Upper lobe of left lung (tissue), 6 donors: Measurements from ENCODE around the gene CCR2. TPM values are rescaled to one million over a fixed set of nuclear protein-coding genes. Genes with fewer than 3 reads are reported as not detected.

Experiments
- ATAC-seq, 2 donors: fragments of 200-7000 bp; cut with Tn5 transposase; one replicate each; pipeline ENCODE4 v1.9.1; 2022; ENCODE audit warnings: mild to moderate bottlenecking in 2 of 2, moderate library complexity in 2 of 2; ENCODE audit not compliant: low FRiP score in 2 of 2
- DNase-seq, 2 donors: peaks; one replicate each; pipeline ENCODE4 v3.0.0-alpha.2; 2019 to 2020
- H3K27ac ChIP-seq, 4 donors: fragments of 200-600 bp; sonication (generic); one replicate each; pipeline ENCODE4 v1.5.1; 2016 to 2019
- H3K27me3 ChIP-seq, 4 donors: fragments of 200-600 bp; sonication (generic); one replicate each; pipeline ENCODE4 v1.5.1; 2017 to 2019
- H3K36me3 ChIP-seq, 4 donors: fragments of 200-600 bp; sonication (generic); one replicate each; pipeline ENCODE4 v1.5.1; 2016 to 2019
- H3K4me1 ChIP-seq, 4 donors: fragments of 200-600 bp; sonication (generic); one replicate each; pipeline ENCODE4 v1.5.1; 2018 to 2019
- H3K4me3 ChIP-seq, 4 donors: fragments of 200-600 bp; sonication (generic); one replicate each; pipeline ENCODE4 v1.5.1; 2017 to 2019; ENCODE audit warnings: mild to moderate bottlenecking in 2 of 4, moderate library complexity in 1 of 4
- H3K9me3 ChIP-seq, 4 donors: fragments of 200-600 bp; sonication (generic); one replicate each; pipeline ENCODE4 v1.5.1; 2018 to 2019
- EP300 ChIP-seq, 4 donors: sonication (generic); formaldehyde crosslinking; IDR thresholded peaks; one replicate each; pipeline ENCODE4 v1.5.1; 2017; ENCODE audit warnings: antibody characterized with exemption in 4 of 4, control low read depth in 2 of 4
- POLR2A ChIP-seq, 4 donors: fragments of 450-650 bp; IDR thresholded peaks; one replicate each; pipeline ENCODE4 v1.5.1; 2016 to 2017; ENCODE audit warnings: antibody characterized with exemption in 4 of 4, mild to moderate bottlenecking in 2 of 4
- POLR2AphosphoS5 ChIP-seq, 2 donors: sonication (generic); formaldehyde crosslinking; IDR thresholded peaks; one replicate each; pipeline ENCODE4 v1.5.1; 2017; ENCODE audit warnings: antibody characterized with exemption in 2 of 2
- WGBS, 2 donors: methylation state at CpG; one replicate each; pipeline ENCODE4 v1.1.5; 2017 to 2018; 5-methylcytosine and 5-hydroxymethylcytosine counted together
- total RNA-seq, 6 donors: library from RNA; depleted of rRNA in 4 of 6; stranded (reverse); fragments of >200 nt in 4 of 6; gene quantifications; one replicate each; pipeline versions ENCODE4 v1.1.0 to v1.2.1, GENCODE V29; 2016 to 2021
- TF ChIP-seq, protein P1 (sequence below), 6 experiments: fragments of 450-650 bp in 4 of 6; fragments of 200-600 bp in 2 of 6; sonication (generic) in 2 of 6; IDR thresholded peaks; one replicate each; pipeline ENCODE4 v1.5.1; 2016 to 2019; ENCODE audit warnings: antibody characterized with exemption in 6 of 6
- donor health status: DM: no; HTN: no; CAD: no; lungs with moderate emphysema.
- donor health status: DM: no; HTN: yes; CAD: no; lungs with severe emphysema.

Gene CCR2
- total RNA-seq, 6 donors from 2014 or later: 2.1 to 27.8 (median 6.6) TPM

DNA sequence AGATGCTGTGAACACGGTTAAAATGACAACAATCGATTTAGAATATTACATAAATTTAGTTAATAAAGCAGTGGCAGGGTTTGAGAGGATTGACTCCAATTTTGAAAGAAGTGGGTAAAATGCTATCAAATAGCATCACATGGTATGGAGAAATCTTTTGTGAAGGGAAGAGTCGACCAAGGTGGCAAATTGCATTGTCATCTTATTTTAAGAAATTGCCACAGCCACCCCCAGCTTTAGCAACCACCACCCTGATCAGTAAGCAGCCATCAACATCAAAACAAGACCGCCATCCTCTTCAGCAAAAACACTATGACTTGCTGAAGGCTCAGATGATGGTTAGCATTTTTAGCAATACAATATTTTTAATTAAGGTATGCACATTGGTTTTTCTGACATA, 11.1 kb downstream of the CCR2 start:
- TF ChIP-seq POLR2AphosphoS5 (IDR thresholded peaks at IDR 0.05) (no peak), EP300 (IDR thresholded peaks at IDR 0.05) (no peak), POLR2A (IDR thresholded peaks at IDR 0.05) (no peak)
- TF ChIP-seq, protein P1, sequence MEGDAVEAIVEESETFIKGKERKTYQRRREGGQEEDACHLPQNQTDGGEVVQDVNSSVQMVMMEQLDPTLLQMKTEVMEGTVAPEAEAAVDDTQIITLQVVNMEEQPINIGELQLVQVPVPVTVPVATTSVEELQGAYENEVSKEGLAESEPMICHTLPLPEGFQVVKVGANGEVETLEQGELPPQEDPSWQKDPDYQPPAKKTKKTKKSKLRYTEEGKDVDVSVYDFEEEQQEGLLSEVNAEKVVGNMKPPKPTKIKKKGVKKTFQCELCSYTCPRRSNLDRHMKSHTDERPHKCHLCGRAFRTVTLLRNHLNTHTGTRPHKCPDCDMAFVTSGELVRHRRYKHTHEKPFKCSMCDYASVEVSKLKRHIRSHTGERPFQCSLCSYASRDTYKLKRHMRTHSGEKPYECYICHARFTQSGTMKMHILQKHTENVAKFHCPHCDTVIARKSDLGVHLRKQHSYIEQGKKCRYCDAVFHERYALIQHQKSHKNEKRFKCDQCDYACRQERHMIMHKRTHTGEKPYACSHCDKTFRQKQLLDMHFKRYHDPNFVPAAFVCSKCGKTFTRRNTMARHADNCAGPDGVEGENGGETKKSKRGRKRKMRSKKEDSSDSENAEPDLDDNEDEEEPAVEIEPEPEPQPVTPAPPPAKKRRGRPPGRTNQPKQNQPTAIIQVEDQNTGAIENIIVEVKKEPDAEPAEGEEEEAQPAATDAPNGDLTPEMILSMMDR (IDR thresholded peaks at IDR 0.05): no peak
- DNase-seq: no peak
- Histone ChIP-seq H3K27me3 (no peaks in the 10 kb centered on the region), H3K4me1 (peaks cover 9 to 34% (median 18%) of the 10 kb centered on the region in 4 donors), H3K27ac (no peak overlapping the region), H3K9me3 (no peaks in the 10 kb centered on the region), H3K4me3 (no peak overlapping the region), H3K36me3 (no peaks in the 10 kb centered on the region)
- 79 to 89% methylated on average over 4 of the region's 4 CpGs for WGBS, 2 donors
- ATAC-seq: no peak

DNA sequence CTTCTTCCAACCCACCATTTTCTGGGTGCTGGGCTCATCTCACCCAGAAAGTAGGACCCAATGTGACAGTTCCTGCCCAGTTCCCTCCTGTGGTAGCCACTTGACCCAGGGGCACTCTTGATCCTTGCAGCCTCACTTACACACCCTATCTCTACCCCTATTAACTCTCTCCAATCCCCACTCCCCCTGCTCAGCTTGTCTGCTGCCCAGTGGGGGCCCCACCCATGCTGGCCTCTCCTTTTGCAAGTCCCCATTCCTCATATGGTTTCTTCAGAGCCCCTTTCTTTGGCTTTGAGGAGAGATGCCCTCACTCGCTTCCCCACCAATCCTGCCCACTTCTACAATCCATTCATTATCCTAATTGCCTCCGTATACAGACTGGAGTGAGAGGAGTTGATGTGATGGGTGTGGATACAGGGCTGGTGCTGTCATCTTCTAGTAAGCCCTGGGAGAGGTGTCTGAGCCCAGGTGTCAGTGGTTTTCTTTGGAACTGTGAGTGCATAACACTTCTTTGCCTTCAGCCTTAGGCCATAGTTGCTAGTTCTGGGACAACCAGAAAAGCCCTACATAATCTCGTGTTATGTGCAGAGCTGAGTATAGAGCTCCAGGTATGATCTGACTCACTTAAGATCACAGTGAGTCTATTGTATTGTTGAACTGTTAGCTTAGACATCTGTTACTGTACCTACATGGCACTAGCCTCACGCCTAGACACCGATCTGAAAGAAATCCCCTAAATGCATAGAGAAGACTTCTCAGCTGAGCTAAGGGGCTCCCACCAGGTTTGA, 12.0 kb downstream of the CCR2 start:
- Histone ChIP-seq H3K4me3 (no peak overlapping the region), H3K4me1 (peaks cover 13 to 37% (median 21%) of the 10 kb centered on the region in 4 donors), H3K27me3 (no peaks in the 10 kb centered on the region), H3K9me3 (no peaks in the 10 kb centered on the region), H3K36me3 (no peaks in the 10 kb centered on the region), H3K27ac (no peak overlapping the region)
- ATAC-seq: no peak
- TF ChIP-seq POLR2AphosphoS5 (IDR thresholded peaks at IDR 0.05) (no peak), EP300 (IDR thresholded peaks at IDR 0.05) (no peak), POLR2A (IDR thresholded peaks at IDR 0.05) (no peak)
- TF ChIP-seq, protein P1 (IDR thresholded peaks at IDR 0.05): no peak
- DNase-seq: no peak
- 92 to 98% methylated on average over 5 of the region's 5 CpGs for WGBS, 2 donors

DNA sequence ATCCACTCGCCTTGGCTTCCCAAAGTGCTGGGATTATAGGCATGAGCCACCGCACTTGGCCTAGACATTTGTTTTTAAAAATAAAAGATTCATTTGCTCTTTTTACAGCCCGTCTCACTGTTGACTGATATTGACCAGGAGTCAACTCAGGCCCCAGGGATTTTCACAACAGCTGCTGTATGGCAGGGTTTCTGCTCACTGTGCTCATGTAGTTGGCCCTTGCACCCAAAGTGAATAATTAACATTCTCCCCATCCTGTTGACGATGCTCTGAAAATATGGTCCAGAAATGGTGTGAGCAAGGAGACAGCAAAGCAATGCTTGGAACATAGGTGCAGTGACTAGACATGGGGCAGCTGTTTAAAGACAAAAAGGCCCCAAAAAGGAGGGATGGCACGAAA, 13.9 kb downstream of the CCR2 start:
- DNase-seq (no peak), ATAC-seq (no peak)
- peaks cover 12 to 30% (median 17%) of the 10 kb centered on the region in 4 donors for H3K4me1 ChIP-seq
- H3K27me3 ChIP-seq: no peaks in the 10 kb centered on the region
- no peak overlapping the region for H3K4me3 ChIP-seq
- WGBS, 2 donors: 86 to 87% methylated on average over 5 of the region's 5 CpGs
- H3K36me3 ChIP-seq: no peaks in the 10 kb centered on the region
- peak overlapping the region in 1 of 4 donors; percentile 46 for H3K27ac ChIP-seq
- H3K9me3 ChIP-seq: no peaks in the 10 kb centered on the region
- no peak for TF ChIP-seq EP300 (IDR thresholded peaks at IDR 0.05)
- TF ChIP-seq, protein P1 (IDR thresholded peaks at IDR 0.05): no peak
- no peak for TF ChIP-seq POLR2A (IDR thresholded peaks at IDR 0.05)
- no peak for TF ChIP-seq POLR2AphosphoS5 (IDR thresholded peaks at IDR 0.05)

DNA sequence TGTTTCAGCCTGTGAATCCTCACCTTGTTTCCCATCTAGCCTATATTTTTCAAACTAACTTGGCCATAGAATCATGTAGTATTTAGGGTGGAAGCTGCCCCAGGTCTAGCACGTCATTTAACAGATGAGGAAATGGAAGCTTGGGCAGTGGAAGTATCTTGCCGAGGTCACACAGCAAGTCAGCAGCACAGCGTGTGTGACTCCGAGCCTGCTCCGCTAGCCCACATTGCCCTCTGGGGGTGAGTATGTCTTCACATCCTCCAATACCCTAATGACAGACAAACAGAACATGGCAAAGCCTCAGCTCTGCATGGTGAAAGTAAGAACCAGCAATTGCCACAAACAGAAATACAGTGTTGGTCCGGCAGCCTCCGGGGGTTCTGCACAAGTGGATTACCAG, 14.7 kb downstream of the CCR2 start:
- DNase-seq (peak in 1 of 2 donors; percentile 80), ATAC-seq (peak; percentile 75 to 87)
- WGBS, 2 donors: 46 to 74% methylated on average over 7 of the region's 7 CpGs
- Histone ChIP-seq H3K9me3 (no peaks in the 10 kb centered on the region), H3K4me3 (no peak overlapping the region), H3K36me3 (no peaks in the 10 kb centered on the region), H3K27me3 (no peaks in the 10 kb centered on the region), H3K27ac (peak overlapping the region in 2 of 4 donors; percentile 45 to 46), H3K4me1 (peaks cover 13 to 35% (median 20%) of the 10 kb centered on the region in 4 donors)
- peak in 1 of 4 donors; percentile 32 for TF ChIP-seq POLR2A (IDR thresholded peaks at IDR 0.05)
- TF ChIP-seq POLR2AphosphoS5 (IDR thresholded peaks at IDR 0.05): peak in 1 of 2 donors; percentile 71
- TF ChIP-seq EP300 (IDR thresholded peaks at IDR 0.05): no peak
- TF ChIP-seq, protein P1 (IDR thresholded peaks at IDR 0.05): peak in 4 of 6 experiments; percentile 41 to 52 (median 50)
